SH-SY5Y (cell line): ENCODE results near the gene ACADSB.

Experiments
- GATA2 ChIP-seq: IDR thresholded peaks from 2 replicates; pipeline ENCODE4 v1.6.1; 2011; ENCODE audit warnings: mild to moderate bottlenecking, low read depth, low read length
- GATA3 ChIP-seq: IDR thresholded peaks from 2 replicates; pipeline ENCODE4 v1.6.1; 2011; ENCODE audit warnings: low read depth, mild to moderate bottlenecking, low read length, moderate library complexity

DNA sequence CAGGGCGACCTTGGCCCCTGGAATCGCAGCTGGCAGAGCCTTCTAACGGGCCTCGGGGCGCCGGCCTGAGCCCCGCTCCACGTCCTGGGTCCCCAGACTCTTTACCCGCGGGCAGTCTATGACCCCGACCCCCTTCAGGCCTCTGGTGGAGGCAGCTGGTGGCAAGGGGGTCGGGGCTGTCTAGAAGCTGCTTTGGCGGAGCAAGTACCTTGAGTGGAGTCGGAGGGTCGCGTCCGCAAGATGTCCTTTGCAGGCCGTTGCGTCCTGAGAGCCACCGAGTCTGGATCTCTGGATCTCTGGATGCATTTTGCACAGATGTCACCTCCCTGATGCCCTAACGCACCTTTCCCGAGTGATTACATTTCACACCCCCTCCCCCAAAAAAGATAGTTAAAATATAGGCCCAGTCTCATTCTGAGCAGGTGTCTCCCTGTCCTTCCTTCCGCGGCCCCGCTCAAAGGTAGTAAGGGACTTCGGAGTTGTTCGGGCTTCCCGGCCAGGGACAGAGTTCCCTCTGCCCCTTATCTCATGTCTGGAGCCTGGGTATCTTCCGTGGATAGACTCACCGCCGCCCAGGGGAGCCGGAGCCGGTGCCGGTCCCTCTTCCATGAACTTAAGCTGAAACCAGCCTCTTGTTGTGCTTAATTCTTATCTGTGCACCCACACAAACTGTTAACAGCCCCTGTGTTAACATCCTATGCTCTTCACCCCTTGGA lies 457 bp downstream of the ACADSB start:
- TF ChIP-seq GATA3 = no peak
- 0 out of 2 replicates have a peak, but pooled peaks have one; percentile 36 for TF ChIP-seq GATA2
